Effector CD8-positive, alpha-beta T cell (primary cell): ENCODE data around the gene SLX4IP.

Source experiments
- DNase-seq: peaks from one replicate; lab custom pipeline; 2025; lab: John Stamatoyannopoulos, UW

SLX4IP gene

GRCh38 chr20:10496465-10496864, 61.4 kb downstream of the SLX4IP start:
- no peak for DNase-seq

GRCh38 chr20:10497283-10497682, 62.2 kb downstream of the SLX4IP start:
- no peak for DNase-seq

GRCh38 chr20:10497791-10498190, 62.7 kb downstream of the SLX4IP start:
- no peak for DNase-seq

- no peak for DNase-seq
These were observed 63.1 kb downstream of the SLX4IP start for GRCh38 chr20:10498200-10498599.

GRCh38 chr20:10501402-10501801, 66.3 kb downstream of the SLX4IP start:
- DNase-seq = no peak

- DNase-seq = no peak
These were observed 67.0 kb downstream of the SLX4IP start for GRCh38 chr20:10502098-10502526.

- no peak for DNase-seq
These were observed 69.5 kb downstream of the SLX4IP start for GRCh38 chr20:10504608-10504993.

GRCh38 chr20:10504994-10505730, 70.1 kb downstream of the SLX4IP start:
- DNase-seq = no peak

- no peak for DNase-seq
These were observed 70.7 kb downstream of the SLX4IP start for GRCh38 chr20:10505827-10506226.

GRCh38 chr20:10507052-10507451, 71.9 kb downstream of the SLX4IP start:
- DNase-seq = no peak

- DNase-seq = no peak
These were observed 73.0 kb downstream of the SLX4IP start for GRCh38 chr20:10508060-10508459.

- DNase-seq = no peak
These were observed 73.6 kb downstream of the SLX4IP start for GRCh38 chr20:10508468-10509251.

- DNase-seq = no peak
These were observed 74.3 kb downstream of the SLX4IP start for GRCh38 chr20:10509376-10509775.

GRCh38 chr20:10510216-10510615, 75.1 kb downstream of the SLX4IP start:
- DNase-seq = no peak

- no peak for DNase-seq
These were observed 76.0 kb downstream of the SLX4IP start for GRCh38 chr20:10511170-10511508.

GRCh38 chr20:10511509-10512251, 76.6 kb downstream of the SLX4IP start:
- DNase-seq = no peak

GRCh38 chr20:10513061-10513460, 78.0 kb downstream of the SLX4IP start:
- no peak for DNase-seq

GRCh38 chr20:10513931-10514575, 78.9 kb downstream of the SLX4IP start:
- no peak for DNase-seq

- no peak for DNase-seq
These were observed 81.4 kb downstream of the SLX4IP start for GRCh38 chr20:10516529-10516928.

GRCh38 chr20:10519361-10520046, 84.4 kb downstream of the SLX4IP start:
- no peak for DNase-seq

GRCh38 chr20:10520528-10520927, 85.4 kb downstream of the SLX4IP start:
- DNase-seq = no peak
